ENCODE measurements around the gene CKAP4.
A peak's percentile ranks its signal among the peaks of the same experiment; 100 is the strongest.

The CKAP4 gene

DNA sequence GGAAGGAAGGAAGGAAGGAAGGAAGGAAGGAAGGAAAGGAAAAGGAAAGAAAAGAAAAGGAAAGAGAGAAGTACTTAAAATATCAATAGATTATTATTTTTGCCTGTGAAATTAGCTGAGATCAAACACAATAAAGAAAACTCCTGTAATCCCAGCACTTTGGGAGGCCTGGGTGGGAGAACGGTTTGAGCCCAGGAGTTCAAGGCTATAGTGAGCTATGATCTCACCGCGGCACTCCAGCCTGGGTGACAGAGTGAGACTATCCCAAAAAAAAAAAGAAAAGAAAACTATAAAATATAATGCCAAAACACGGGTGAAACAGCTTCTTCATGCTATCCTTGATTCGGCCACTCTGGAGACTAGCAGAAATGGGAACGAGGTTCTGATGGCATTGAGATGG, 26.2 kb upstream of the CKAP4 start:
- FAIRE-seq = no peak

DNA sequence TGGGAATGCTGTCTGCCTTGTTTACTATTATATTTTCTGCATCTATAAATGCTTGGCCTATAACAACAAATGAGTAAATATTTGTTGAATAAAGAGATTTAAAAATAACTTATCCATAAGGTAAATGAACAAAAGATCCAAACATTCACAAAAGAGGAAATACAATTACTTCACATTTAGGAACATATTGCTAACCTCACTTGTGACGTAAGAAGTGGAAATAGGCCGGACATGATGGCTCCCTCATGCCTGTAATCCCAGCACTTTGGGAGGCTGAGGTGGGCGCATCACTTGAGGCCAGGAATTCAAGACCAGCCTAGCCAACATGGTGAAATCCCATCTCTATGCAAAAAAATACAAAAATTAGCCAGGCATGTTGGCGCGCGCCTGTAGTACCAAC, 25.7 kb upstream of the CKAP4 start:
- no peak for FAIRE-seq

DNA sequence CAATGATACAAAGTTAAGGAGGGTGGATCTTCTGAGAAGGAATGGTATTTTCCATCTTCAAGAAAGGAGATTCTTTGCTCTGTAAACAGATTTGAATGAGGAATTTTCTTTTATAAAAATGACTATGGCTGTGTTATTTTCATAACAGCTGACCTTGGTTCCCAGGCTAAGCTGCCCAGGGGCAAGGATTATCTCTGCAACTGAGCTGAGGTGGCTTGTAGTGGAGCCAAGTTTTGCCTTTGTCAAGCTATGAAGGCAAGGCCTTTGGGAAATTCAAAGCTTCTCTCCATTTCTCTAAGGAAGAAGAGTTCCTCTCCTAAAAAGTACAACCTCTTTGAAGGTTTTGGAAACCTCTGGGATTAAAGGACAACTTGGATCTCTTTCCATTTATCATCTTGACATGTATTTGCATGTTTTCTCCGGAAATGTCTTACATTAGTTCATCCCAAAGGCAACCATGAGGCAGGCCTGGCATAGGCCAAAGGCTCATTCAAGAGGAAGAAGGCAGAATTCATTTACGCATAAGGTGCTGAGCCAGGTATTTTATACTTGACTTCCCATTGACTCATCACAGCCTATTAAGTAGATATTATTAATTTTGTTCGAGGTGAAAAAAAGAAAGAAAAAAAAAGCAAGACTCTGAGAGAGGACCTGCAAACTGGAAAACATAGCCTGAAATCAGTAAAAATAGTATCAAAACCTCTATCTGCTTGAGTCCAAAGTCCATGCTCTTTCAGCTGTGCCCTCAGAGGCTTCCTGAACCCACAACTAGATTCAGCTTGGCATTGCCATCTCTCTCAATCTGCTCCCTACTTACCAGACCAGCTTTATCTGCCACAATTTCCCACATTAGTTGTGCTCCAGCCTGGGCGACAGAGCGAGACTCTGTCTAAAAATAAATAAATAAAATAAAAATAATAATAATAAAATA, 24.0 kb upstream of the CKAP4 start:
- peak; percentile 81 for FAIRE-seq

- no peak for FAIRE-seq
Observed at GRCh38 chr12:106269150-106269771, 21.4 kb upstream of the CKAP4 start.

DNA sequence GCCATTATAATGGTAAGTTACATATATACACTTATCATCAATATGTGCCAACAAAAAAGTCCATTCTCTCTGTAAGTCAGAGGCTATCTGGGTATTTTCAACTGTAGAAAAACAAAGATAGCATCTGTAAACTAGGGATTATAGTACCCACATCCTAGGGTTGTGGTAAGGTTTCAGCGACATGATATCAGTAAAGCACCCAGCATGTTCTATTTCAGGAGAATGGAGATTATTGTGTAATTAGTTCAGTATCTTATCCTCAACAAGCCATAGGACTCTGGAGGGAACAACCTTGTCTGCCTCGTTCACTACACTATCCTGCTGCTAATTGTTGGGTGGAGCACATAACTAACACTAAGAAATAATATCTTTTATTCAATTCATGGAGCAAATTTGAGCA, 19.7 kb upstream of the CKAP4 start:
- FAIRE-seq = no peak

DNA sequence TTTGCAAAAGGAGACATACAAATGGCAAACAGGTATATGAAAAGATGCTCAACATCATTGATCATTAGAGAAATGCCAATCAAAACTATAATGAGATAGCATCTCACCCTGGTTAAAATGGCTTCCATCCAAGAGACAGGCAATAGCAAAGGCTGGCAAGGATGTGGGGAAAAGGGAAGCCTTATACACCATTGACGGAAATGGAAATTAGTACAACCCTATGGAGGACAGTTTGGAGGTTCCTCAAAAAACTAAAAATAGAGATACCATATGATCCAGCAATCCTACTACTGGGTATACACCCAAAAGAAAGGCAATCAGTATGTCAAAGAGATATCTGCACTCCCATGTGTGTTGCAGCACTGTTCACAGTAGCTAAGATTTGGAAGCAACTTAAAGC, 17.3 kb upstream of the CKAP4 start:
- no peak for FAIRE-seq

DNA sequence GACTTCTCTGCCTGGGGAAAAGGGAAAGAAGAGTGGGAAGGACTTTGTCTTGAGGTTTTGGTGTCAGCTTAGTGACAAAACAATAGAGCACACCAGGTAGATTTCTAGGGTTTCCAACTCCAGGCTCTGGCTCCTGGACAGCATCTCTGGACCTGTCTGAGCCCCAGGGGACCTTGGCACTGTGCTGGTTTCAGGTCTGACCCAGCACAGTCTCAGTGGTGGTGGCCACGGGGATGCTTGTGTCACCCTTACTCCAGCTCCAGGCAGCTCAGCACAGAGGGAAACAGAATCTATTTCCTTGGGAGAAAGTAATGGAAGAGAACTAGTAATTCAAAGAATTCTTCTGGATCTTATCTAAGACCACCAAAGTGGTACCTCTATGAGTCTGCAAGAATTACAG, 11.1 kb upstream of the CKAP4 start:
- no peak for FAIRE-seq

- FAIRE-seq = no peak
Observed at GRCh38 chr12:106258226-106258625, 10.4 kb upstream of the CKAP4 start.

DNA sequence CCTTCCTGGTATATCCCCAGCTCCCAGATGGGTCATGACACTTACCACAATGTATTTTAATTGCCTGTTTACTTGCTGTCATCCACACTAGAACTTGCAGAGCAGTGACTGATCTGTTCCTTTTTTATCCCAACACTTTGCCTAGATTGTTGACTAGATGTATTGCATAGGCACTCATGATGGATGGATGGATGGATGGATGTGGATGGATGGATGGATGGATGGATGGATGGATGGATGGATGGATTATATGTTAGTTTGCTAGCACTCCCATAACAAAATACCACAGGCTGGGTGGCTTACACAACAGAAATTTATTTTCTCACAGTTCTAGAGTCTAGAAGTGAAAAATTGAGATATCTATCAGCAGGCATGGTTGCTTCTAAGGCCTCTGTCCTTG, 8.7 kb upstream of the CKAP4 start:
- no peak for FAIRE-seq

GRCh38 chr12:106255952-106256351, 8.1 kb upstream of the CKAP4 start:
- FAIRE-seq = no peak

DNA sequence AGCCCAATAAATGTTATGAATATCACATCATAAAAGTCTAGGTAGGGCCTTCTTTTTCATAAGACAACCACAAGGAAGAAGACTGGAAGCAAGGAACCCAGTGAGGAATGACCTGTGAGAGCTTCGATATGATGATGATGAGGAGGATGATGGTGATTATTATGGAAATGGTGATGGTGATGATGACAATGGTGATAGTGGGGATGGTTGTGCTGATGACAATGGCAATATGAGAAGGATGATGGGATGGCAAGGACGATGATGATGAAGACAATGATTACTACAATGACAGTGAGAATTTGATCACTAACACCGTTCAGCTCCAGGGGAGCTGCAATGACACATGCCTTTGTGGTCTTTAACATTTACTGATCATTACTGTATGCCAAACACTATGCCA, 7.7 kb upstream of the CKAP4 start:
- no peak for FAIRE-seq

DNA sequence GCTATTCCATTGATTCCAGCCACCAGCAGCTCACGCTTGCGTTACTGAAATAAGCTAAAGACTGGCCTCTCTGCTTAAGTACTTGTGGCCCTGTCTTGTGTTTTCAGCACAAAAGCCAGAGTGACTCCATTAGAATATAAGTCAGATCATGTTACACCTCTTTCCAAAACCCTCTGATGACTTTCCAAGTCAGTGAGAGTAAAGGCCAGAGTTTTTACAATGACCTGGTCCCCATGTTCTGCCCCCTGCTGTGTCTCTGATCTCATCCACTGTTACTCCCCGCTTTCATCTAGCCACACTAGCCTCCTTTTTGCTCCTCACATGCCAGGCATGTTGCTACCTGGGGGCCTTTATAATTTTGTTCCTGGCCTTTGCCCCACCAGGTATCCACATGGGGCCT, 6.9 kb upstream of the CKAP4 start:
- no peak for FAIRE-seq

DNA sequence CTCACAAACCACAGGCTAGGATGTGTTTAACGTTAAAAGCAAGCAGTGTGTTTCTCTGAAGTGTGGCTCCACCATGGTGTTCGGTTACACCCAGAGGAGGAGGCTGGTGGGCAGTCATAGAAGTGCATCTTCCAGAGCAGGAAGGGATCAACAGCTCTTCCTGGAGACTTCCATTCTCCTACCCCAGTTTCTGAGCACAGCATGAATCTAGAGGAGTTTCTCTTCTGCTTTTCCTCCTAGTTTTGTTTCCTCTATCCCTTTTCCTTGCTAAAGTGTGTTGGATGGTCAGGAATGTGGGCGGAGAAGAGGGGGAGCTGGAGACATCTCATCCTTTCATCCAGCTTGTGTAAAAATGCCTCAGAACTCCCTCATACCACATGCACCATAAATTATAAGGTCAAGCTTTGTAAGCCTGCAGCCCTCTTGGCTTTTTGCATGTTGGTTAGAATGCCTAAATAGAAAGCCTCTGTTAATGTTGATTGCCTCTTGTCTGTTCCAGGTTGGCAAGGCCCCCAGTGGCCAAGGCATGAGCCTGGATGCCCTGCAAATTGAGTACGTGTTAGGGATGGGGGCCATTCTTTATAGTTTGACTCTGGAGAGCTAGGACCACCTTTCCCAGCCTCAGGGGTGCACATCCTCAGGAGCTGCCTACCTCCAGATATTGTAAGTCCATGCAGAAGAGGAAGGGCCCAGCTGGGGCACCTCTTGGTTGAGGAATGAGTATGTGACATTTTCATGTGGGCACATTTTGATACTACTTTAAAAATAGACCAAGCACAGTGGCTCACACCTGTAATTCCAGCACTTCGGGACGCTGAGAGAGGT, 4.0 kb upstream of the CKAP4 start:
- no peak for FAIRE-seq

GRCh38 chr12:106249411-106250135, 1.8 kb upstream of the CKAP4 start:
- FAIRE-seq = no peak

DNA sequence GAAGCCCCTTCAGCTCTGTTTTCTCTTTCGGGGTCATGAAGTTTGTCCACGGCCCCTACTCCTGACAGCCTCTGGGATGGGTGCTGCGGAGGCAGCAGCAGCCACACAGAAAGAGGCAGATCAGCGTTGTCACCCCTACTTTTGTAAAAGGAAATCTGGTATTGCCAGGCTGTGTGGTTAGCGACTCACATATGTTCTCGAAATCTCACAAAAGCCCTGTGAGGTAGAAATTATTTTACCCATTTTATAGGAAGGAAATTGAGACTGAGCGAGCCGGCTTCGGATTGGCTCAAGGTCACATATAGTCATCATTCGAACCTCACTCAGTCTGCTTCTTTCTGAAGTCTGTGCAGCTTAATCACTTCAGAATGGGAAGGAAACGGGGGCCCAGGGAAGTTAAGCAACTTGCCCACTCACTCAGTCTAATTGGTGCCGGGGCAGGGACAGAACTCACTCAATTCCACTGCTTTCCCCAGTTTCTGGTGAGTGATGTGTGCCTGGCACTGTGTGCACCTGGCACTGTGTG, 1.1 kb upstream of the CKAP4 start:
- FAIRE-seq = no peak

DNA sequence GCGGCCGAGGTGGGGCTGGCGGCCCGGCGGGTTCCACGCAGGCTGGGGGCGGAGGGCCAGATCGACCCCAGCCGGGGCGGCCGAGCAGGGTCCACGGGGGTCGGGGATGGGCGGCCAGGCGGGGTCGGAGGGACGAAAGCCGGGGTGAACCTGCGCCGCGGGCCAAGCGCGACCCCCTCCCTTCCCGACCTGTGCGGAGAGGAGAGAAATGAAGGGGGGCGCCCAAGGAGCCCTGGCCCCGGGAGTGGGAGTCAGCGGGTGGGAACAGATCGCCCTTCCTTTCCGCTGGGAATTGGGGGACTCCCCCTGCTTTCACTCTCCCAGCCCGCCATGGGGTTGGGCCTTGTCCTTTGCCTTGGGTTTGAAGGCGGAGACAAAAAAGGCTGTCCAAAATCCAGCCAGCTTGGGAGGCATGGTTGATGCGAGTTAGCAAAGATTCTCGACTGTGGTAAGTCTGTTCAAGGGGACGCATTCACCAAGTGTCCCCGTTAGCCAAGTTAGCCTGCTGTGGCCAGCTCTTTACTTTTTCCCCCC, 559 bp upstream of the CKAP4 start:
- no peak for FAIRE-seq

DNA sequence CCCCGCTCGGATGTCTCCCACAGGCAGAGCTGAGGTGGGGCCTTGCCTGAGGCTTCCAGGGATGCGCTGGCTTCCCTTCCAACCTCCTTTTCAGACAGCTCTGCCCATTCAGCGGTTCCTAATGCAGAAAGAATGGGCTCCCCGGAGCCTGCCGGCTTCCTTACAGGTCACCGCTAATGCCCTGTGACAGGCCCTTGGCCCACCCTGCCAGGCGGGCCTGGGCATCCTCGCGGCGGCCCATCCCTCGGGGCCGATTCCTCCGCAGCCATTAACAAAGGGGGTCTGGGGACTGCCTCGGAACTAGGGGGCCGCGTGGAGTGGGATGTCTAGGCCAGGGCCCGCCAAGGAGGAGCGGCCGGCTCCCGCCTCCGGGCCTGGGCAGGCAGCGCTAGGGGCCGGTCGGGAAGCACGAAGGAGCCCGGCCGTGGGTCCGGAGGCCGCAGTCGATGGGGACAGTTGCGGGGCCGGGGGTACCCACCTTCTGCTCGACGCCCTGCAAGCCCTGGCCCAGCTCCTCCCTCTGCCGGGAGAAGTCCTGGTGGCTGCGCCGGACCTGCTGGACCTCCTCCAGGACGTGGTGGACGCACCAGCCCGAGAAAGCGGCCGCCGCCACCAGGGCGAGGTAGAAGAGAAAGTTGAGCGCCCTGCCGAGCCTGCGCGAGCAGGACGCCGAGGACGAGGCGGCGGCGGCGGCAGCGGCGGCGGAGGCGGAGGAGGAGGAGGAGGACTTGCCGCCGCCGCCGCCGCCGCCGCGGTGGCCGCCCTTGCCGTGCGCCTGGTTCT, 738 bp downstream of the CKAP4 start:
- no peak for FAIRE-seq

- no peak for FAIRE-seq
Observed at GRCh38 chr12:106245767-106246166, 2.1 kb downstream of the CKAP4 start.

GRCh38 chr12:106243620-106244019, 4.2 kb downstream of the CKAP4 start:
- FAIRE-seq = no peak

- no peak for FAIRE-seq
Observed at GRCh38 chr12:106240821-106241220, 7.0 kb downstream of the CKAP4 start.

DNA sequence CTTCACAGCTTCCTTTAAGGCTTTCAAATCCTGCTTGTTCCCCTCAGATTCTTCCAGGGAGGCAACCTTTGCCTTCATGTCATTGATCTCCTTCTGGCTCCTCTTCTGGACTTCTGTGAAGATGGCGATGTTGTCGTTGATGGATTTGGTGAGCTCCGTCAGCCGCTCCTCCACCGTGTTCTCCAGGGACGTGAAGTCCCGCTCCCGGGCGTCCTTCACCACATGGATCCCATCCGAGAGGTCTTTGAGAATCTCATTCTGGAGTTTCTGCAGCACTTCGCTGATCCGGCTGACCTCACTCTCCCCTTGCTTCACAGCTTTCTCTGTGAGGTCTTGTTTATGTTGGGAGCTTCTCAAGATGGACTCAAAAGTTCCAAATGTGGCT, 7.9 kb downstream of the CKAP4 start:
- no peak for FAIRE-seq

All from islet of Langerhans (tissue), 1 donor.